GM10248 (cell line): ENCODE data around the gene RTN4R.

ENCODE experiments used
- CTCF ChIA-PET: fragments of 300-600 bp; sonication (Branson Sonifier 250); formaldehyde crosslinking; extraction: SDS; loops from one replicate; lab custom pipeline; 2021; ENCODE audit warnings: antibody characterized with exemption; lab: Yijun Ruan, JAX
- POLR2A ChIA-PET: fragments of 350-650 bp; sonication (Branson Sonifier 250); formaldehyde crosslinking; extraction: SDS; loops from one replicate; lab custom pipeline; 2020; ENCODE audit warnings: antibody characterized with exemption; lab: Yijun Ruan, JAX
- DNase-seq: peaks from one replicate; pipeline ENCODE4 v3.0.0; 2012; ENCODE audit errors: extremely low spot score
- TF ChIP-seq, protein P1 (sequence below): IDR thresholded peaks from 2 replicates; pipeline ENCODE4 v1.5.1; 2012; ENCODE audit warnings: mild to moderate bottlenecking, low read depth; ENCODE audit errors: extremely low read depth, missing control alignments, control extremely low read depth

The RTN4R gene

DNA sequence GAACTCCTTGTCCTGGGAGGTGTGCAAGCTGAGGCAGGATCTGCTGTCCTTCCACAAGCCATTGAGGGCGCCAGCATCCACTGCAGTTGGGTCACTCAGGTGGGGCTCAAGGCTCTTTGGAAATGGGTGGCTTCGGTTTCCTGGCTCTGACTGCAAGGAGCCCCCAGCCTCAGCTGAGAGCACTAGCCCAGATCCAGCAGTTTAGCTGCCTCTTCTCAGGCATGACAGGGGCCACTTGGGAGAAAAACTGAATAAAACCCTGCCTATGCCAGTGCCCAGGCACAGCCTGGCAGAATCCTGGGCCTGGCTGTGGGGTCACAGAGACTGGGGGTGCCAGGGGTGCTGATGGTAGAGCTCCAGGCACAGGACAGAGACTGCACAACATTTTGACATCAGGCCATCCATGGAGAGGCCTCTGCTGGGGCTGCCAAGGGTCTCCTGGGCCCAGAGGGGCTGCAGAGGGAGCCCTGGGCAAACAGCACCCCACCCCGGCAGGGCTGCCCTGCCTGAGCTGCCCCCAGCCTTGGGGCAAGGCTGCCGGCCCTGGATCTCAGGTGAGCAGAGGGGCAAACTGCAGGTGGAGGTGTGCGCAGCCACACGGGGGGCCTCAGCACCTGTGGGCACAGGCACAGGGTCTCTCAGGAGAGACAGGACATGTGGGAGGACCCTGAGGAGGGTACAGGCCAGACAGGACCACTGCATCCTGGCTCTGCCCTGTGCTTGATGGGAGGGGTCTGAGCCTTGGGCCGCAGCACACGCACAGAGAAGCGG, 28.3 kb downstream of the RTN4R start:
- ChIA-PET CTCF (interaction anchor here (1.1 to 2.8 kb wide), 5 partner anchors 11 to 269 kb away, joined by 3 to 19 read pairs (median 4); no protein-coding TSS in a partner anchor), POLR2A (no interaction called here)
- DNase-seq, result no peak
- TF ChIP-seq, protein P1, sequence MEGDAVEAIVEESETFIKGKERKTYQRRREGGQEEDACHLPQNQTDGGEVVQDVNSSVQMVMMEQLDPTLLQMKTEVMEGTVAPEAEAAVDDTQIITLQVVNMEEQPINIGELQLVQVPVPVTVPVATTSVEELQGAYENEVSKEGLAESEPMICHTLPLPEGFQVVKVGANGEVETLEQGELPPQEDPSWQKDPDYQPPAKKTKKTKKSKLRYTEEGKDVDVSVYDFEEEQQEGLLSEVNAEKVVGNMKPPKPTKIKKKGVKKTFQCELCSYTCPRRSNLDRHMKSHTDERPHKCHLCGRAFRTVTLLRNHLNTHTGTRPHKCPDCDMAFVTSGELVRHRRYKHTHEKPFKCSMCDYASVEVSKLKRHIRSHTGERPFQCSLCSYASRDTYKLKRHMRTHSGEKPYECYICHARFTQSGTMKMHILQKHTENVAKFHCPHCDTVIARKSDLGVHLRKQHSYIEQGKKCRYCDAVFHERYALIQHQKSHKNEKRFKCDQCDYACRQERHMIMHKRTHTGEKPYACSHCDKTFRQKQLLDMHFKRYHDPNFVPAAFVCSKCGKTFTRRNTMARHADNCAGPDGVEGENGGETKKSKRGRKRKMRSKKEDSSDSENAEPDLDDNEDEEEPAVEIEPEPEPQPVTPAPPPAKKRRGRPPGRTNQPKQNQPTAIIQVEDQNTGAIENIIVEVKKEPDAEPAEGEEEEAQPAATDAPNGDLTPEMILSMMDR, result no peak

DNA sequence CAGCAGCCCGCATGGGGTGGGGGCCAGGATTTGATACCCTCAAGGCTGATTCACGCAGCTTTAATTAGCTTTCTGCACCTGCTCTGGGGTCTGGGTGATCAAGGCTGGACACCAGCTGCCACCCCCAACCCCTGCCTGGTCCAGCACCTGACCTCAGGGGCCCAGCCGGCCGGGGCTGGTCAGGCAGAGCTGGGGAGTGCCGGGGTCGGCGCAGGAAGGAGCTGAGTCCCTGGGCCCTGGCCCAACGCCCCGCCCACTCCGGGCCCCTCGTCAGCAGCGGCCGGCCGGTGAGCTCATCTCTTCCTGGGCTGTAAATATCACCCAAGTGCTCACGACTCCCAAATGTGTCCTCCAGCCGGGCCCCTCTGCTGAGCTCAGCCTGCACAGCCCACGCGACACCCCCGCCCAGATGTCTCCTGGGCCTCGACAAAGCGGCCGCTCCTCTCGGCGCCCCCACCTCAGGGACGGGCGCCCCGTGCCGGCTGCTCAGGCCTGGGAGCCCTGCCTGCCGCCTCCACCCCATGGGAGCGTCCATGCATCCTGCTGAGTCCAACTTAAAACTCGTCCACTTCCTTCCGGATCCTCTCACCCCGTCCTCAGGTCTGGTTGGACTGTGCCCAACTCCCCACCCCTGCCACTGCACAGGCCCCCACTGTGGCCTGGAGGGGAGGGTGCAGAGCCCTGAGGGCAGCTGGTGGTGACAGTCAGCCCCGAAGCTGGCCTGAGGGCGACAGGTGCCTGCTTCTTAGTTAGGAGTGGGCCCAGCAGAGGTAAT, 29.0 kb downstream of the RTN4R start:
- peak; percentile 63 for DNase-seq
- TF ChIP-seq, protein P1, result no peak
- CTCF ChIA-PET, result interaction anchor here (0.9 to 2.8 kb wide), 13 partner anchors 8 to 268 kb away, joined by 3 to 19 read pairs (median 3); no protein-coding TSS in a partner anchor
- POLR2A ChIA-PET, result no interaction called here

DNA sequence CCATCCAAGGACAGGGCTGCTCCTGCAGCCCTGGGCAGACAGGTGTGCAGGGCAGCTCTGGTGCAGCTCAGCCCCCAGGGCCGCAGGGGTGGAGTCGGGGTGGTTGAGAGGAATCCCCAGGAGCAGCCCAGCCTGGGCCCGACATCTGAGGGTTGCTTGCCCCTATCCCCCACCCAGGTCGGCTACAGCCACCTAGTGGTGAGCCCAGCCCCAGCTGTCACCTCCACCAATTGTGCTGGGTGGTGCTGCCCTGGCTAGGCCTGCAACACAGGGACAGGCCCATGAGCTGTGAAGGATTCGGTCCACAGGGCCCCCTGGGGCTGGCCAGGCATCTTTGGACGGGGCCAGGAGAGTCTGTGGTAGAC, 29.6 kb downstream of the RTN4R start:
- CTCF ChIA-PET, result interaction anchor here (0.8 to 2.8 kb wide), 20 partner anchors 8 to 268 kb away, joined by 3 to 19 read pairs (median 4); no protein-coding TSS in a partner anchor
- TF ChIP-seq, protein P1, result peak; percentile 73
- POLR2A ChIA-PET, result no interaction called here
- DNase-seq, result peak; percentile 91

DNA sequence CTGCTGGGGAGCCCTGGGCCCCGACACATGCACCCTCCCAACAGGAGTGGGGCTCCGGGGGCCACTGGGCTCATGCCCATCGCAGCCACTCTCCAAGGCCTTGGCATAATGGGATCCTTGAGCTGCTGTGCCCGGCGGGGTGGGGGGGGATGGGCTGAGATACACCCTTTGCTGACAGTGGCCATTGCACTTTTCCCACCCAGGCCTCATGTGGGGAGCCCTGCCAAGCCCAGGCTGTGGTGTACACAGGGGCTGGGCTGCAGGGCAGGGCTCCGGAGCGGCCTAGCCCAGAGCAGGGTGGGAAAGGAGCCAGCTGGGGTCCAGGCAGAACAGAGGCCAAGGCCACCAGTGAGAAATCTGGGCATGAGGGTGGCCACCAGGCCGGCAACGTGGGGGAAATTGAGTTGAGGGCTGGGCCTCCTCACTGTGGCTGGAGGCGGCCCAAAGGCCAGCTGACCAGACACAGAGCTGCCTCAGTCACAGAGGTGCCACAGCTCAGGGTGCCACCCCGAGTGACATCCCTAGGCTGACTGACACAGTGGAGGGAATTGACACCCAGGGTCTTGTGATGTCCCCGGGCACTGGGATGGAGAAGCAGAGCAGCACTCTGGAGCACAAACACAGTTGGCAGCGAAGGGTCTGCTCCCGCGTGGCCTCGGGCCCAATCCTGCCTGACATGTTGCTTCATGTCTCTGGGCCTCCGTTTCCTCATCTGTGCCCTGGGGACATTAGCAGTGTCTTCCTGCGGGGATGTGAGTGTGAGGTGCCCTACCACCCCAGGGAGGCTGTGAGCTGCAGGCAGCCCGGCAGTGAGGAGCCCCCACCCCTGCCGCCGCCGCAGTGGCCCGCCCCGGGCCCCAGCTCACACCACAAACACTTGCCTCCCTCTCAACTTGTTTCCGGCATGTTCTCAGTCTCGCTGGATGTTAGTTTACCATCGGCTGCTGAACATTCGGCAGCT, 30.4 kb downstream of the RTN4R start:
- TF ChIP-seq, protein P1, result no peak
- DNase-seq, result no peak
- ChIA-PET POLR2A (interaction anchor here (0.6 kb wide), 1 partner anchor 11 kb away, joined by 3 read pairs; no protein-coding TSS in a partner anchor), CTCF (interaction anchor here (0.8 to 2.8 kb wide), 13 partner anchors 9 to 81 kb away, joined by 3 to 19 read pairs (median 4); no protein-coding TSS in a partner anchor)

DNA sequence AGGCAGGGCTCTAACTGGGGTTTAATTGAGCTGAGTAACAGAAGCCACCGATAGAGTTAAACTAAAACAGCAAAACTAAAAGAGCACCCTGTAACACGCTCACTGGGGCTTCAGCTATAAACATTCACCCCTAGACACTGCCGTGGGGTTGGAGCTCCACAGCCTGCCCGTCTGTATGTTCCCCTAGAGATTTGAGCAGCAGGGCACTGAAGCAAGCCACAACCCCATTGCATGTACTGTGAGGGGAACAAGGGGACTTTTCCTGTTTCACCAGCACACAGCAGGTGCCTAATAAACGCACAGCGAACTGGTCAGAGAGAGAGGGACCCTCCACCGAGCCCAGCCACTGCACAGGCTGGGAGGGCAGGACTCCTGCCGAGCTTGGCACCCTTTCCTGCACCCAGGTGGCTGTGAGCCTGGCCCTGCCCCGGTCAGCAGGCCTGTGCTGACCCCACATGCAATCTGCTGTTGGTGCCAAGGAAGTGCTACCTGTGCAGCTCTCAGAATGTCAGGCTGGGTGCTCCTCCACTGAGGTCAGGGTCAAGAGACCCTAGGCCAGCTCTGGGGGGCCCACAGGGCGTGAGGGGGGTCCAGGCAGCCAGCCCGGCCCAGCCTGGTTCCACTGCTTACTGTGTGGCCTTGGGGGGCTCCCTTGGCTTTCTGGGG, 31.9 kb downstream of the RTN4R start:
- CTCF ChIA-PET, result interaction anchor here (0.7 to 1.1 kb wide), 2 partner anchors 9 to 68 kb away, joined by 3 read pairs; no protein-coding TSS in a partner anchor
- no peak for DNase-seq
- TF ChIP-seq, protein P1, result no peak
- POLR2A ChIA-PET, result no interaction called here
